Measurements from ENCODE around the gene STAT3.

DNA sequence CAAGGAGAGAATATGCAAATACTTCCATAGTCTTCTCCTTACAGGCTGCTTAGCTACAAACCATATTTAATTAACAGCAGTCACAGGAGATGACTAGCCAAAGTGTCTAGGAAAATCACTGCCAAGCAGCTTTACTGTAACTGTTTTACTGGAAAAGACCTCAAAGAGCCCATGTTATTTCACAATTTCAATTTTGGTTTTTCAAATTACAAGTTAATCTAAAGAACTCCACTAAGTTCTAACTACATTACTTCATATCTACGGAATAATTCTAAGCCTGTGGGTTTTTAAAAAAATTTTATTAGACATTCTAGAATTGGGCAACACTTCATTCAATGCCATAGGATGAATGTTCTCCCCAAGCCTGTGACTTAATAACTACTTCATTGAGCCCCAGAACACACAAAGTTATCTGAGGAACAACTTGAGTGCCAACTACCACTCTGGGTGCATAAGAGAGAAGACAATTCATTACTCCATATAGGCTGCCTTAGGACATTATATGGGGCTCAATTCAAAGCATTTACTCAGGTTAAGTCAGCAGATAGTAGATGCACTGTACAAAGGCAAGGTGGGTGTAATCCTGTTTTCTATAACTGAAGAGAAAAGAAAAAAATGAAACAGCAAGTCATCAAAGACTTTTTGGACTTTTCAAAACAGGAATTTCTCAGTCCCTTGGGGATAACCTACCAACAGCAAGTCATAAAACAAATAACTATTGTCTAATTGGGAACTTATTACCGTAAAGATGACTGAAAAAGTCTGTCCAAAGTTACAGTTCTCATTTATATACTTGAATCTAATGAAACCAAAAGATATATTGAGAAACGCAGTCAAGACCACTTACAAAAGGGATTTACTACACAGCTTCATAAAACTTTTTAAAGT lies 33.0 kb downstream of the STAT3 start:
- TF ChIP-seq, protein P1, sequence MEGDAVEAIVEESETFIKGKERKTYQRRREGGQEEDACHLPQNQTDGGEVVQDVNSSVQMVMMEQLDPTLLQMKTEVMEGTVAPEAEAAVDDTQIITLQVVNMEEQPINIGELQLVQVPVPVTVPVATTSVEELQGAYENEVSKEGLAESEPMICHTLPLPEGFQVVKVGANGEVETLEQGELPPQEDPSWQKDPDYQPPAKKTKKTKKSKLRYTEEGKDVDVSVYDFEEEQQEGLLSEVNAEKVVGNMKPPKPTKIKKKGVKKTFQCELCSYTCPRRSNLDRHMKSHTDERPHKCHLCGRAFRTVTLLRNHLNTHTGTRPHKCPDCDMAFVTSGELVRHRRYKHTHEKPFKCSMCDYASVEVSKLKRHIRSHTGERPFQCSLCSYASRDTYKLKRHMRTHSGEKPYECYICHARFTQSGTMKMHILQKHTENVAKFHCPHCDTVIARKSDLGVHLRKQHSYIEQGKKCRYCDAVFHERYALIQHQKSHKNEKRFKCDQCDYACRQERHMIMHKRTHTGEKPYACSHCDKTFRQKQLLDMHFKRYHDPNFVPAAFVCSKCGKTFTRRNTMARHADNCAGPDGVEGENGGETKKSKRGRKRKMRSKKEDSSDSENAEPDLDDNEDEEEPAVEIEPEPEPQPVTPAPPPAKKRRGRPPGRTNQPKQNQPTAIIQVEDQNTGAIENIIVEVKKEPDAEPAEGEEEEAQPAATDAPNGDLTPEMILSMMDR (IDR thresholded peaks at IDR 0.05) = no peak
- no peak for TF ChIP-seq POLR2A (IDR thresholded peaks at IDR 0.05)
